DND-41 (cell line): ENCODE data around the gene FOXK1.

Source experiments
- EZH2 ChIP-seq: IDR thresholded peaks from 3 replicates; pipeline ENCODE4 v1.6.1; 2012; ENCODE audit warnings: borderline replicate concordance, low read depth, mild to moderate bottlenecking, moderate library complexity, low read length, inconsistent platforms; ENCODE audit not compliant: severe bottlenecking
- TF ChIP-seq, protein P1 (sequence below): IDR thresholded peaks from 2 replicates; pipeline ENCODE4 v1.5.1; 2012; ENCODE audit warnings: borderline replicate concordance, low read length, moderate library complexity, mild to moderate bottlenecking; ENCODE audit not compliant: poor library complexity, severe bottlenecking; ENCODE audit errors: extremely low read depth

DNA sequence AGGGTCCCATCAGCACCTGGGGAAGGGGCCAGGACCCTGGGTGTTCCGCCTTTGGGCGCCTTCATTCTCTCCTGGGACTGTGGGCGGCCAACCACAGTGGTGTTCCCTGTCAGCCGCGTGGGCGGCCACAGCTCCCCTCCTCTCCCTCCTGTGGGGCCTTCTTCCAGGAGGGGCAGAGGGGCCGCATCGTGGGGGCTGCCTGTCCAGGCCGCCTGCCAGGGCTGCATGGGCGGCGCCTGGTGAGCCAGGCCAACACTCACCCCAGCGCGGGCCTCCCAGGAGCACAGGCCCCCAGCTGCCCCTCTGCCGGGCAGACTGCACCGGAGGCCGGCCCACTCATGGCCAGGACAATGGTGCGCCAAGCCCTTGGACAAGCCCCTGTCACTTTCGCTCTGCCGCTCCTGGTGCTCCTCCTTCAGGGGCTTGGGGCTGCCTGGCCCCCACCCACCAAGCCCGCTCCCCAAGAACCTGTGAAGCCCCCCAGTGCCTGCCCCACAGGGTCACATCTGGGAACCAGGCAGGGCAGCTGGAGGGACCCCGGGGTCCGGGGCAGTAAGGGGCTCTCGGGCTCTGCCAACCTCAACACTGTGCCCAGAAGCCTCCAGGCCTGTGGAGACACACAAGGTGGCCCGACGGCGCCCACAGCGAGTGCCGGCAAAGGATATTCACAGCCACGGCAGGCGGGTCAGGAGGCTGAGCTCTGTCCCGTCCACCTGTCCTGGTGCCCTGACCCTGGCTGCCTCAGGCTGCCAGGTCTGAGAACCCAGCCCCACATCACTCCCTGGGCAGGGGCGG lies 136.1 kb downstream of the FOXK1 start:
- TF ChIP-seq, protein P1, sequence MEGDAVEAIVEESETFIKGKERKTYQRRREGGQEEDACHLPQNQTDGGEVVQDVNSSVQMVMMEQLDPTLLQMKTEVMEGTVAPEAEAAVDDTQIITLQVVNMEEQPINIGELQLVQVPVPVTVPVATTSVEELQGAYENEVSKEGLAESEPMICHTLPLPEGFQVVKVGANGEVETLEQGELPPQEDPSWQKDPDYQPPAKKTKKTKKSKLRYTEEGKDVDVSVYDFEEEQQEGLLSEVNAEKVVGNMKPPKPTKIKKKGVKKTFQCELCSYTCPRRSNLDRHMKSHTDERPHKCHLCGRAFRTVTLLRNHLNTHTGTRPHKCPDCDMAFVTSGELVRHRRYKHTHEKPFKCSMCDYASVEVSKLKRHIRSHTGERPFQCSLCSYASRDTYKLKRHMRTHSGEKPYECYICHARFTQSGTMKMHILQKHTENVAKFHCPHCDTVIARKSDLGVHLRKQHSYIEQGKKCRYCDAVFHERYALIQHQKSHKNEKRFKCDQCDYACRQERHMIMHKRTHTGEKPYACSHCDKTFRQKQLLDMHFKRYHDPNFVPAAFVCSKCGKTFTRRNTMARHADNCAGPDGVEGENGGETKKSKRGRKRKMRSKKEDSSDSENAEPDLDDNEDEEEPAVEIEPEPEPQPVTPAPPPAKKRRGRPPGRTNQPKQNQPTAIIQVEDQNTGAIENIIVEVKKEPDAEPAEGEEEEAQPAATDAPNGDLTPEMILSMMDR, result no peak
- no peak for TF ChIP-seq EZH2
